ENCODE measurements around the gene LY6G6C.

- TF ChIP-seq, protein P1, sequence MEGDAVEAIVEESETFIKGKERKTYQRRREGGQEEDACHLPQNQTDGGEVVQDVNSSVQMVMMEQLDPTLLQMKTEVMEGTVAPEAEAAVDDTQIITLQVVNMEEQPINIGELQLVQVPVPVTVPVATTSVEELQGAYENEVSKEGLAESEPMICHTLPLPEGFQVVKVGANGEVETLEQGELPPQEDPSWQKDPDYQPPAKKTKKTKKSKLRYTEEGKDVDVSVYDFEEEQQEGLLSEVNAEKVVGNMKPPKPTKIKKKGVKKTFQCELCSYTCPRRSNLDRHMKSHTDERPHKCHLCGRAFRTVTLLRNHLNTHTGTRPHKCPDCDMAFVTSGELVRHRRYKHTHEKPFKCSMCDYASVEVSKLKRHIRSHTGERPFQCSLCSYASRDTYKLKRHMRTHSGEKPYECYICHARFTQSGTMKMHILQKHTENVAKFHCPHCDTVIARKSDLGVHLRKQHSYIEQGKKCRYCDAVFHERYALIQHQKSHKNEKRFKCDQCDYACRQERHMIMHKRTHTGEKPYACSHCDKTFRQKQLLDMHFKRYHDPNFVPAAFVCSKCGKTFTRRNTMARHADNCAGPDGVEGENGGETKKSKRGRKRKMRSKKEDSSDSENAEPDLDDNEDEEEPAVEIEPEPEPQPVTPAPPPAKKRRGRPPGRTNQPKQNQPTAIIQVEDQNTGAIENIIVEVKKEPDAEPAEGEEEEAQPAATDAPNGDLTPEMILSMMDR (IDR thresholded peaks at IDR 0.05) = no peak
- TF ChIP-seq POLR2AphosphoS5 (IDR thresholded peaks at IDR 0.05) (no peak), POLR2A (IDR thresholded peaks at IDR 0.05; ENCODE audit: low read depth) (no peak)
These were observed 8.1 kb downstream of the LY6G6C start for GRCh38 chr6:31713465-31713864.
